Effector memory CD8-positive, alpha-beta T cell (primary cell): ENCODE data around the gene CPLANE1.
A peak's percentile ranks its signal among the peaks of the same experiment; 100 is the strongest.
"Not testable (repeated sequence)": the region's sequence is repeated elsewhere in the genome, so short reads cannot be mapped to it uniquely, and the experiment has no call there.

Source experiments
- ATAC-seq: fragments of 150-1000 bp; cut with Tn5 transposase; replicated peaks from 2 replicates; pipeline ENCODE4 v1.10.0; 2021; ENCODE audit warnings: mild to moderate bottlenecking, moderate library complexity
- DNase-seq, 3 experiments: peaks; one replicate each; pipeline ENCODE4 v3.0.0; 2021
- H3K27ac Mint-ChIP-seq, 2 donors: one replicate each; pipeline ENCODE4 v1.8.0; 2022; ENCODE audit warnings: mild to moderate bottlenecking in 2 of 2, mixed read lengths in 2 of 2, moderate library complexity in 2 of 2
- H3K27me3 Mint-ChIP-seq, 2 donors: one replicate each; pipeline ENCODE4 v1.8.0; 2022; ENCODE audit warnings: mixed read lengths in 2 of 2
- H3K36me3 Mint-ChIP-seq: one replicate; pipeline ENCODE4 v1.8.0; 2022; ENCODE audit warnings: mild to moderate bottlenecking, moderate library complexity, mixed read lengths; ENCODE audit not compliant: insufficient read depth
- H3K4me1 Mint-ChIP-seq, 2 donors: one replicate each; pipeline ENCODE4 v1.8.0; 2022; ENCODE audit warnings: low read depth in 2 of 2, mixed read lengths in 2 of 2
- H3K4me3 Mint-ChIP-seq, 2 donors: one replicate each; pipeline ENCODE4 v1.8.0; 2022; ENCODE audit warnings: mild to moderate bottlenecking in 2 of 2, mixed read lengths in 2 of 2, moderate library complexity in 2 of 2
- H3K9me3 Mint-ChIP-seq, 2 donors: one replicate each; pipeline ENCODE4 v1.8.0; 2022; ENCODE audit warnings: mixed read lengths in 2 of 2

Gene CPLANE1

GRCh38 chr5:37090781-37091180, 158.4 kb downstream of the CPLANE1 start:
- H3K4me3 Mint-ChIP-seq, result no peak overlapping the region
- no peaks in the 10 kb centered on the region for H3K4me1 Mint-ChIP-seq
- no peak overlapping the region for H3K27ac Mint-ChIP-seq
- peaks cover 0 to 9% of the 10 kb centered on the region in 2 donors for H3K9me3 Mint-ChIP-seq
- no peaks in the 10 kb centered on the region for H3K27me3 Mint-ChIP-seq
- DNase-seq, result no peak
- H3K36me3 Mint-ChIP-seq, result no peaks in the 10 kb centered on the region
- ATAC-seq, result no peak

DNA sequence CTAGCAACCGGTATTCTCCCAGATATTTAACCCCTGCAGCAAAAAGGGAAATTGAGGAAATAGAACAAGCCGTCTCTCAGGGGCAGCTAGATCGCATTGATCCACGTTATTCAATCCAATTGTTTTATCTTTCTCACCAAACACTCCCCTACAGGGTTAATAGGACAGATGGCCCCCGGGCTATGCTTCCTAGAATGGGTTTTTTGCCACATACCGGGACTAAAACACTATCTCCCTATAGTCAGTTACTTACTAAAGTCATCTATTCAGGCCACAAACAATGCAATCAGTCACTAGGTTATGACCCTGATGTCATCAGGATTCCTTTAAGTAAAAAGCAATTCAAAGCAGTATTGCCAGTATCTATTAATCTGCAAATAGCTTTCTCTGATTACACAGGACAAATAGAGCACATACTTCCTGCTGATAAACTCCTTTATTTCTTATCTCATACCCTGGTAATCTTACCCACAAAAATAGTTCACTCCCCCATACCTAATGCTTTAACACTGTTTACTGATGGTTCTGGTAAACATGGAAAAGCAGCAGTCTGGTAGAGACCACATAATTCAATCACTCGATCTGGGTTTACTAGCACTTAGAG, 159.0 kb downstream of the CPLANE1 start:
- no peak for DNase-seq
- H3K4me3 Mint-ChIP-seq, result no peak overlapping the region
- H3K27me3 Mint-ChIP-seq, result no peaks in the 10 kb centered on the region

DNA sequence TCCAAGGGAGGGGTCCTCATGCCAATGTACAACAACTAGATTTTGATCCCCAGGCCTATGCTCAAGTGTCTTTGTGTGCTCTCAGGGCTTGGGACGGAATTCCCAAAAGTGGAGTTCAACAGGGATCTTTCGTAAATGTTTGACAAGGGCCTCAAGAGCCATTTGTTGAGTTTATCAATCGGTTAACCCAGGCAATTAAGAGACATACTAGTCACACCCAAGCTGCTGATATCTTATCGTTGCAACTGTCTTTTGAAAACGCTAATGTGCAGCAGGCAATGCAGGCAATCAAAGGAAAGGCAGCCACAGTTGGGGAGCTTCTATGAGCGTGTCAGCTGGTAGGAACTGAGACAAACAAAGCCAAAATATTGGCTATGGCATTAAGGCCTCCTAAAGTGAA, 161.2 kb downstream of the CPLANE1 start:
- ATAC-seq, result no peak
- no peaks in the 10 kb centered on the region for H3K9me3 Mint-ChIP-seq
- no peaks in the 10 kb centered on the region for H3K36me3 Mint-ChIP-seq

More for the DNA sequence above, 159.0 kb downstream of the CPLANE1 start:
- Mint-ChIP-seq H3K4me1 (no peaks in the 10 kb centered on the region), H3K36me3 (no peaks in the 10 kb centered on the region), H3K27ac (no peak overlapping the region), H3K9me3 (peaks cover 0 to 9% of the 10 kb centered on the region in 2 donors)
- no peak for ATAC-seq

GRCh38 chr5:37086466-37087173, 162.6 kb downstream of the CPLANE1 start:
- ATAC-seq (no peak), DNase-seq (no peak)
- H3K27ac Mint-ChIP-seq, result no peak overlapping the region
- no peaks in the 10 kb centered on the region for H3K36me3 Mint-ChIP-seq
- H3K9me3 Mint-ChIP-seq, result no peaks in the 10 kb centered on the region
- no peaks in the 10 kb centered on the region for H3K27me3 Mint-ChIP-seq
- no peaks in the 10 kb centered on the region for H3K4me1 Mint-ChIP-seq
- no peak overlapping the region for H3K4me3 Mint-ChIP-seq

More for the DNA sequence above, 161.2 kb downstream of the CPLANE1 start:
- Mint-ChIP-seq H3K4me1 (no peaks in the 10 kb centered on the region), H3K27me3 (no peaks in the 10 kb centered on the region), H3K4me3 (no peak overlapping the region), H3K27ac (no peak overlapping the region)
- DNase-seq, result no peak

DNA sequence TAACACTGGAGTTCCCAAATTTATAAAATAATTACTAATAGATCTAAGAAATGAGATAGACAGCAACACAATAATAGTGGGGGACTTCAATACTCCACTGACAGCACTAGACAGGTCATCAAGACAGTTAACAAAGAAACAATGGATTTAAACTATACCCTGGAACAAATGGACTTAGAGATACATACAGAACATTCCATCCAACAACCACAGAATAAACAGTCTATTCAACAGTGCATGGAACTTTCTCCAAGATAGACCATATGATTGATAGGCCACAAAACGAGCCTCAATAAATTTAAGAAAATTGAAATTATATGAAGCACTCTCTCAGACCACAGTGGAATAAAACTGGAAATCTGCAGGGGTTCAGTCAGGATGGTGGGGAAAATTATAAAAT, 163.2 kb downstream of the CPLANE1 start:
- not testable (repeated sequence) for H3K27ac Mint-ChIP-seq, DNase-seq, H3K9me3 Mint-ChIP-seq, H3K4me1 Mint-ChIP-seq, H3K27me3 Mint-ChIP-seq, ATAC-seq, H3K36me3 Mint-ChIP-seq, H3K4me3 Mint-ChIP-seq

DNA sequence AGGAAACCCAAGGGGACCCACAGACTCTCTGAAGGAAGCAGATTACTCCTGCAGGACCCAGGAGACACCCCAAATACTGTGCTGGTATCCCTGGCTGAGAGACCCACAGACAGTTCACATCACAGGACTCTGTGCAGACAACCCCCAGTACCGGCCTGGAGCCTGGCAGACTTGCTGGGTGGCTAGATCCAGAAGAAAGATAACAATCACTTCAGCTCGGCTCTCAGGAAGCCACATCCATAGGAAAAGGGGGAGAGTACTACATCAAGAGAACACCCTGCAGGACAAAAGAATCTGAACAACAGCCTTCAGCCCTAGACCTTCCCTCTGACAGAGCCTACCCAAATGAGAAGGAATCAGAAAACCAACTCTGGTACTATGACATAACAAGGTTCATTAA, 166.2 kb downstream of the CPLANE1 start:
- not testable (repeated sequence) for H3K4me1 Mint-ChIP-seq, H3K9me3 Mint-ChIP-seq, DNase-seq, H3K27ac Mint-ChIP-seq, H3K36me3 Mint-ChIP-seq, ATAC-seq, H3K4me3 Mint-ChIP-seq, H3K27me3 Mint-ChIP-seq

DNA sequence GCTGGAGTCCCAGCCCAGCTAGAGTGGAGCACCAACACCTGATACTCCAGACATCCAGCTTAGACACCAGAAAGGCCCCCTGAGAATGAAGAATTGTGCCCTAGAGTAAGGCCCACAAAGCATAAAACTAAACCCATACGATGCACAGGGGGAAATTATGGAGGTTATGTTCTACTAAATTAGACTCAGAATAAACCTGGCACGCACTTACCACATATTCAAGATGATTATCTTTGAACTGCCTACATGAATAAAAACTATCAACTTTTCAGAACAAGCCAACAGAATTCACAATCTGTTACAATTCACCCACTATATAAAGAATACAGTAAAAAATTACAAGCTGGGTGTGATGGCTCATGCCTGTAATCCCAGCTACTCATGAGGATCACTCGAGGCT, 168.5 kb downstream of the CPLANE1 start:
- no peak overlapping the region for H3K27ac Mint-ChIP-seq
- H3K27me3 Mint-ChIP-seq, result no peaks in the 10 kb centered on the region
- H3K4me1 Mint-ChIP-seq, result no peaks in the 10 kb centered on the region
- H3K9me3 Mint-ChIP-seq, result no peaks in the 10 kb centered on the region
- no peak for DNase-seq
- no peak overlapping the region for H3K4me3 Mint-ChIP-seq
- ATAC-seq, result no peak
- peaks cover 6% of the 10 kb centered on the region for H3K36me3 Mint-ChIP-seq

GRCh38 chr5:37077146-37077545, 172.0 kb downstream of the CPLANE1 start:
- Mint-ChIP-seq H3K27me3 (no peaks in the 10 kb centered on the region), H3K4me3 (no peak overlapping the region), H3K9me3 (no peaks in the 10 kb centered on the region), H3K27ac (no peak overlapping the region), H3K4me1 (no peaks in the 10 kb centered on the region), H3K36me3 (peaks cover 6% of the 10 kb centered on the region)
- DNase-seq (no peak), ATAC-seq (no peak)

- no peak for DNase-seq
- H3K9me3 Mint-ChIP-seq, result no peaks in the 10 kb centered on the region
- no peak overlapping the region for H3K27ac Mint-ChIP-seq
- H3K36me3 Mint-ChIP-seq, result peaks cover 3% of the 10 kb centered on the region
- H3K4me3 Mint-ChIP-seq, result no peak overlapping the region
- H3K4me1 Mint-ChIP-seq, result no peaks in the 10 kb centered on the region
- no peaks in the 10 kb centered on the region for H3K27me3 Mint-ChIP-seq
- no peak for ATAC-seq
These were observed 173.7 kb downstream of the CPLANE1 start for GRCh38 chr5:37075399-37075950.

- ATAC-seq (no peak), DNase-seq (no peak)
- peaks cover 7% of the 10 kb centered on the region for H3K36me3 Mint-ChIP-seq
- no peaks in the 10 kb centered on the region for H3K27me3 Mint-ChIP-seq
- no peaks in the 10 kb centered on the region for H3K9me3 Mint-ChIP-seq
- H3K27ac Mint-ChIP-seq, result no peak overlapping the region
- H3K4me1 Mint-ChIP-seq, result no peaks in the 10 kb centered on the region
- H3K4me3 Mint-ChIP-seq, result no peak overlapping the region
These were observed 177.1 kb downstream of the CPLANE1 start for GRCh38 chr5:37071901-37072581.

GRCh38 chr5:37071487-37071886, 177.7 kb downstream of the CPLANE1 start:
- Mint-ChIP-seq H3K9me3 (no peaks in the 10 kb centered on the region), H3K27me3 (no peaks in the 10 kb centered on the region), H3K36me3 (peaks cover 7% of the 10 kb centered on the region), H3K4me1 (no peaks in the 10 kb centered on the region), H3K27ac (no peak overlapping the region), H3K4me3 (no peak overlapping the region)
- DNase-seq (no peak), ATAC-seq (no peak)

DNA sequence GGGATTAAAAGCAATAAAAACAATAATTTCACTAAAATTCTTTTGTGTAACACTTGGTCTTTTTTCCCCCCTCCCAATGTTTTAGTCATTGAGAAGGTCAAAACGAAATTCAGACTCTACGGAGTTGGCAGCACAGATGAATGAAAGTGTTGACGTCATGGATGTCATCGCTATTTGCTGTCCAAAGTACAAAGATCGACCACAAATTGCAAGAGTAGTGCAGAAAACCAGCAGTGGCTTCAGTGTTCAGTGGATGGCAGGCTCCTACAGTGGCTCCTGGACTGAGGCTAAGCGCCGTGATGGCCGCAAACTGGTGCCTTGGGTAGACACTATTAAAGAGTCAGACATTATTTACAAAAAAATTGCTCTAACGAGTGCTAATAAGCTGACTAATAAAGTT, 184.7 kb downstream of the CPLANE1 start:
- Mint-ChIP-seq H3K27ac (no peak overlapping the region), H3K4me1 (no peaks in the 10 kb centered on the region), H3K9me3 (no peaks in the 10 kb centered on the region), H3K27me3 (no peaks in the 10 kb centered on the region), H3K4me3 (no peak overlapping the region), H3K36me3 (peaks cover 60% of the 10 kb centered on the region)
- DNase-seq (no peak), ATAC-seq (no peak)

DNA sequence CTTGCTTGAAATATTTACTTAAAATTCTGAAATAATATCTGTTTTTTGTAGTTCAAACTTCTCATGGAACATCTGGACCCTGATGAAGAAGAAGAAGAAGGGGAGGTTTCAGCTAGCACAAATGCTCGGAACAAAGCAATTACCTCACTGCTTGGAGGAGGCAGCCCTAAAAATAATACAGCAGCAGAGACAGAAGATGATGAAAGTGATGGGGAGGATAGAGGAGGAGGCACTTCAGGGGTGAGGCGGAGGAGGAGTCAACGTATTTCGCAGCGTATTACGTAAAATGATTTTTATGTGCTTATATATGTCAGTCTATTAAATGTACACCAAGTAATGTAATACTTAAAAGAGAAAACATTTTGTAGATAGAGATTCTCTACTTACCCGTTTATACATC, 185.4 kb downstream of the CPLANE1 start:
- H3K4me3 Mint-ChIP-seq, result no peak overlapping the region
- H3K27ac Mint-ChIP-seq, result no peak overlapping the region
- DNase-seq (no peak), ATAC-seq (no peak)
- H3K36me3 Mint-ChIP-seq, result peaks cover 63% of the 10 kb centered on the region
- no peaks in the 10 kb centered on the region for H3K4me1 Mint-ChIP-seq
- H3K27me3 Mint-ChIP-seq, result no peaks in the 10 kb centered on the region
- H3K9me3 Mint-ChIP-seq, result no peaks in the 10 kb centered on the region

- Mint-ChIP-seq H3K4me1 (no peaks in the 10 kb centered on the region), H3K9me3 (no peaks in the 10 kb centered on the region), H3K36me3 (peaks cover 79% of the 10 kb centered on the region), H3K27ac (peak overlapping the region in 1 of 2 donors; percentile 38), H3K4me3 (no peak overlapping the region), H3K27me3 (no peaks in the 10 kb centered on the region)
- DNase-seq (no peak), ATAC-seq (no peak)
These were observed 189.1 kb downstream of the CPLANE1 start for GRCh38 chr5:37060030-37060429.
